ENCODE results near the gene ANKMY1. TPM values are rescaled to one million over a fixed set of nuclear protein-coding genes. Genes with fewer than 3 reads are reported as not detected.

Gene ANKMY1
- total and polyA plus RNA-seq, 2 donors (not counting 1 experiment from before 2014, with no cell fraction given) = 51.7 to 72.1 TPM

- no peaks in the 10 kb centered on the region for H3K27me3 Mint-ChIP-seq
- ATAC-seq (ENCODE audit: low read depth) (no peak), DNase-seq (peak; percentile 47)
- H4K20me1 ChIP-seq (ENCODE audit: control insufficient read depth, insufficient read depth, low read length, poor library complexity, severe bottlenecking) = peaks cover 36% of the 10 kb centered on the region
- H3K4me1 ChIP-seq (ENCODE audit: control insufficient read depth in 2 of 2, insufficient read depth in 2 of 2, low read length in 2 of 2) = peaks cover 56 to 72% of the 10 kb centered on the region in 2 donors
- H2AFZ ChIP-seq (ENCODE audit: insufficient read depth, low read depth, low read length, poor library complexity, severe bottlenecking) = peak overlapping the region; percentile 67
- intact Hi-C loops (cut with micrococcal nuclease) = loop anchor here (1.0 to 10.0 kb wide), 10 partner anchors 25 to 1321 kb away; partner anchors contain the start of genes ATG4B, CAPN10, FARP2 and GPC1
- H3K4me2 ChIP-seq (replicated peaks; ENCODE audit: low read depth, low read length, poor library complexity, severe bottlenecking) = peak overlapping the region; percentile 87
- peak overlapping the region; percentile 92 for H3K9ac ChIP-seq (ENCODE audit: low read length)
- peak overlapping the region; percentile 96 for H3K27ac Mint-ChIP-seq
- H3K79me2 ChIP-seq (ENCODE audit: control insufficient read depth, insufficient read depth, low read length) = peaks cover 68% of the 10 kb centered on the region
- no peaks in the 10 kb centered on the region for H3K27me3 ChIP-seq (replicated peaks in 1 of 4; ENCODE audit: control extremely low read depth in 1 of 4, control insufficient read depth in 3 of 4, insufficient read depth in 4 of 4, low read length in 3 of 4)
- peaks cover 0 to 13% of the 10 kb centered on the region in 2 experiments for H3K36me3 ChIP-seq (replicated peaks in 1 of 2; ENCODE audit: control extremely low read depth in 1 of 2, control insufficient read depth in 1 of 2, extremely low read depth in 1 of 2, insufficient read depth in 2 of 2, low read length in 1 of 2)
- H3K4me3 ChIP-seq (ENCODE audit: control extremely low read depth in 1 of 5, extremely low read depth in 1 of 5, insufficient read depth in 1 of 5, low read depth in 2 of 5, low read length in 4 of 5) = peak overlapping the region; percentile 65 to 86 (median 74)
- peak overlapping the region; percentile 81 for H3K4me3 Mint-ChIP-seq
- WGBS (ENCODE audit: insufficient coverage) = 0% methylated on average over 9 of the region's 14 CpGs
- TF ChIP-seq CTCF (IDR thresholded peaks at IDR 0.05) (peak; percentile 32), EZH2 (IDR thresholded peaks at IDR 0.05; ENCODE audit: borderline replicate concordance, insufficient read depth, low read depth, low read length, poor library complexity, severe bottlenecking) (no peak)
- H3K9me3 ChIP-seq (ENCODE audit: control extremely low read depth in 1 of 3, control insufficient read depth in 2 of 3, insufficient read depth in 1 of 3, low read length in 2 of 3) = no peaks in the 10 kb centered on the region
- ChIA-PET CTCF (interaction anchor here (0.9 to 7.8 kb wide), 4 partner anchors 10 to 47 kb away, joined by 4 to 126 read pairs (median 7); partner anchors contain the start of gene CAPN10), POLR2A (interaction anchor here (1.1 to 2.7 kb wide), 4 partner anchors 7 to 1173 kb away, joined by 3 to 59 read pairs (median 9); partner anchors contain the start of genes CAPN10, D2HGDH and RNPEPL1)
- H3K9me3 Mint-ChIP-seq (ENCODE audit: insufficient read depth) = no peaks in the 10 kb centered on the region
- peaks cover 74% of the 10 kb centered on the region for H3K4me1 Mint-ChIP-seq
- H3K27ac ChIP-seq (ENCODE audit: low read length in 2 of 2) = peak overlapping the region; percentile 56 to 68
These were observed 3.7 kb upstream of the ANKMY1 start for GRCh38 chr2:240561325-240561971.
